Heart left ventricle (tissue), 16 donors: ENCODE measurements around the gene RAB8A. TPM values are rescaled to one million over a fixed set of nuclear protein-coding genes. Genes with fewer than 3 reads are reported as not detected.

Source experiments
- ATAC-seq, 4 donors: fragments of 200-7000 bp; cut with Tn5 transposase; one replicate each; pipeline ENCODE4 v1.9.1; 2020 to 2022; ENCODE audit warnings: moderate library complexity in 4 of 4, mild to moderate bottlenecking in 3 of 4, moderate number of reproducible peaks in 1 of 4
- DNase-seq, 5 donors: peaks; one replicate each; pipeline ENCODE4 v3.0.0-alpha.2; 2020
- H3K27ac ChIP-seq, 12 donors: fragments of 200-600 bp; sonication (generic) in 4 of 12; one replicate each; pipeline versions ENCODE4 v1.5.0 to v1.8.0; 2016 to 2022; ENCODE audit warnings: mild to moderate bottlenecking in 2 of 12
- H3K27me3 ChIP-seq, 9 donors: fragments of 200-600 bp; sonication (generic) in 2 of 9; one replicate each; pipeline versions ENCODE4 v1.5.1 to v1.8.0; 2016 to 2022; ENCODE audit warnings: mild to moderate bottlenecking in 3 of 9
- H3K36me3 ChIP-seq, 9 donors: fragments of 200-600 bp; sonication (generic) in 2 of 9; one replicate each; pipeline versions ENCODE4 v1.5.0 to v1.8.0; 2018 to 2022; ENCODE audit warnings: mild to moderate bottlenecking in 2 of 9
- H3K4me1 ChIP-seq, 12 donors: fragments of 200-600 bp; sonication (generic) in 4 of 12; one replicate each; pipeline versions ENCODE4 v1.5.0 to v1.8.0; 2016 to 2022; ENCODE audit warnings: mild to moderate bottlenecking in 3 of 12
- H3K4me3 ChIP-seq, 12 donors: fragments of 200-600 bp; sonication (generic) in 4 of 12; one replicate each; pipeline versions ENCODE4 v1.5.0 to v1.8.0; 2017 to 2022; ENCODE audit warnings: mild to moderate bottlenecking in 9 of 12, moderate library complexity in 4 of 12
- H3K9me3 ChIP-seq, 12 donors: fragments of 200-600 bp; sonication (generic) in 4 of 12; one replicate each; pipeline versions ENCODE4 v1.5.0 to v1.8.0; 2016 to 2022; ENCODE audit warnings: mild to moderate bottlenecking in 1 of 12
- POLR2A ChIP-seq, 2 donors: fragments of 450-650 bp; IDR thresholded peaks; one replicate each; pipeline ENCODE4 v1.6.1; 2017; ENCODE audit warnings: antibody characterized with exemption in 2 of 2, mild to moderate bottlenecking in 2 of 2, moderate library complexity in 2 of 2
- WGBS, 4 donors: extraction: QIAGEN DNeasy Blood & Tissue Kit in 2 of 4; methylation state at CpG; one replicate each; pipeline versions ENCODE4 v1.1.5 to v1.1.7; 2013 to 2018; 5-methylcytosine and 5-hydroxymethylcytosine counted together
- intact Hi-C, 10 donors: fragments of 100-400 bp; cut with DNase I; formaldehyde crosslinking; loops; one replicate each; pipeline versions ENCODE4 v1.11.1 to v1.14.2; 2022
- polyA plus RNA-seq, 2 donors: library from polyadenylated mRNA; stranded (reverse); fragments of 200-250 nt; gene quantifications; one replicate each; pipeline ENCODE4 v1.2.3, GENCODE V29; 2013
- total RNA-seq, 9 donors: library from RNA; depleted of rRNA in 2 of 9; stranded (reverse); fragments of >200 nt in 2 of 9; fragmentation: NEBNext Ultra II Directional in 3 of 9; extraction: Animal tissue kit (Norgen Biotek cat#: 25700) in 3 of 9; gene quantifications; one replicate each; pipeline versions ENCODE4 v1.1.0 to v1.2.4, GENCODE V29; 2016 to 2023
- TF ChIP-seq, protein P1 (sequence below), 12 donors: fragments of 200-600 bp; sonication (generic) in 4 of 12; IDR thresholded peaks; one replicate each; pipeline versions ENCODE4 v1.5.0 to v1.8.0; 2018 to 2022; ENCODE audit warnings: antibody characterized with exemption in 12 of 12, mild to moderate bottlenecking in 5 of 12
- donor health status: ischemic (EF 13 %, LVEDD 7.1; RV severe dilation, severe dysfunction).
- donor health status: healthy with polysubstance abuse.
- donor health status: DM: no; HTN: yes; CAD: no.
- donor health status: DM: no; HTN: no; CAD: no.
- donor health status: ischemic (EF 25% LVEDD 6.9; RV normal size, moderate dysfunction).
- donor health status: ischemic (EF 25% LVEDD 5.7; RV mildly dilated, moderate dysfunction).
- donor health status: healthy.
- donor health status: DM: yes; HTN: yes; CAD: no.
- donor health status: ischemic (EF 35%, LVEDD 5.7; RV mildly dilated, moderate dysfunction).
- donor health status: nonischemic (EF 11% LVEDD 7.7; RV severe dilation, severe dysfunction).
- donor health status: DM: yes; HTN: yes; CAD: no.
- donor health status: PGD.
- donor health status: ischemic (EF 29% LVEDD 5.4; RV normal size, mild dysfunction).
- donor health status: nonischemic (EF 23%, LVEDD 6.1; RV moderate dilation, normal function).

RAB8A gene
- total and polyA plus RNA-seq, 11 donors: 7.8 to 53.7 (median 23.7) TPM

- Histone ChIP-seq H3K36me3 (no peaks in the 10 kb centered on the region), H3K27ac (peak overlapping the region in 1 of 12 donors; percentile 100), H3K4me1 (peaks cover 0 to 49% (median 27%) of the 10 kb centered on the region in 12 donors), H3K9me3 (no peaks in the 10 kb centered on the region), H3K27me3 (peaks cover 0 to 6% (median 0%) of the 10 kb centered on the region in 9 donors), H3K4me3 (no peak overlapping the region)
- peak in 1 of 5 donors; percentile 15 for DNase-seq
- TF ChIP-seq, protein P1, sequence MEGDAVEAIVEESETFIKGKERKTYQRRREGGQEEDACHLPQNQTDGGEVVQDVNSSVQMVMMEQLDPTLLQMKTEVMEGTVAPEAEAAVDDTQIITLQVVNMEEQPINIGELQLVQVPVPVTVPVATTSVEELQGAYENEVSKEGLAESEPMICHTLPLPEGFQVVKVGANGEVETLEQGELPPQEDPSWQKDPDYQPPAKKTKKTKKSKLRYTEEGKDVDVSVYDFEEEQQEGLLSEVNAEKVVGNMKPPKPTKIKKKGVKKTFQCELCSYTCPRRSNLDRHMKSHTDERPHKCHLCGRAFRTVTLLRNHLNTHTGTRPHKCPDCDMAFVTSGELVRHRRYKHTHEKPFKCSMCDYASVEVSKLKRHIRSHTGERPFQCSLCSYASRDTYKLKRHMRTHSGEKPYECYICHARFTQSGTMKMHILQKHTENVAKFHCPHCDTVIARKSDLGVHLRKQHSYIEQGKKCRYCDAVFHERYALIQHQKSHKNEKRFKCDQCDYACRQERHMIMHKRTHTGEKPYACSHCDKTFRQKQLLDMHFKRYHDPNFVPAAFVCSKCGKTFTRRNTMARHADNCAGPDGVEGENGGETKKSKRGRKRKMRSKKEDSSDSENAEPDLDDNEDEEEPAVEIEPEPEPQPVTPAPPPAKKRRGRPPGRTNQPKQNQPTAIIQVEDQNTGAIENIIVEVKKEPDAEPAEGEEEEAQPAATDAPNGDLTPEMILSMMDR (IDR thresholded peaks at IDR 0.05): no peak
- no peak for TF ChIP-seq POLR2A (IDR thresholded peaks at IDR 0.05)
- 84 to 97% (median 91%) methylated on average over 7 of the region's 7 CpGs for WGBS, 4 donors
- intact Hi-C loops: no loop called here
- no peak for ATAC-seq
These were observed 38.2 kb upstream of the RAB8A start for GRCh38 chr19:16073481-16073880.

GRCh38 chr19:16073988-16074387, 37.7 kb upstream of the RAB8A start:
- H3K9me3 ChIP-seq: no peaks in the 10 kb centered on the region
- H3K4me1 ChIP-seq: peaks cover 0 to 50% (median 28%) of the 10 kb centered on the region in 12 donors
- ATAC-seq (no peak), DNase-seq (peak in 1 of 5 donors; percentile 8)
- H3K27me3 ChIP-seq: peaks cover 0 to 6% (median 0%) of the 10 kb centered on the region in 9 donors
- no peak for TF ChIP-seq POLR2A (IDR thresholded peaks at IDR 0.05)
- TF ChIP-seq, protein P1 (IDR thresholded peaks at IDR 0.05): no peak
- H3K36me3 ChIP-seq: no peaks in the 10 kb centered on the region
- no peak overlapping the region for H3K4me3 ChIP-seq
- peak overlapping the region in 4 of 12 donors; percentile 18 to 100 (median 49) for H3K27ac ChIP-seq
- intact Hi-C loops: no loop called here
- 56 to 68% (median 62%) methylated on average over 3 of the region's 3 CpGs for WGBS, 4 donors

DNA sequence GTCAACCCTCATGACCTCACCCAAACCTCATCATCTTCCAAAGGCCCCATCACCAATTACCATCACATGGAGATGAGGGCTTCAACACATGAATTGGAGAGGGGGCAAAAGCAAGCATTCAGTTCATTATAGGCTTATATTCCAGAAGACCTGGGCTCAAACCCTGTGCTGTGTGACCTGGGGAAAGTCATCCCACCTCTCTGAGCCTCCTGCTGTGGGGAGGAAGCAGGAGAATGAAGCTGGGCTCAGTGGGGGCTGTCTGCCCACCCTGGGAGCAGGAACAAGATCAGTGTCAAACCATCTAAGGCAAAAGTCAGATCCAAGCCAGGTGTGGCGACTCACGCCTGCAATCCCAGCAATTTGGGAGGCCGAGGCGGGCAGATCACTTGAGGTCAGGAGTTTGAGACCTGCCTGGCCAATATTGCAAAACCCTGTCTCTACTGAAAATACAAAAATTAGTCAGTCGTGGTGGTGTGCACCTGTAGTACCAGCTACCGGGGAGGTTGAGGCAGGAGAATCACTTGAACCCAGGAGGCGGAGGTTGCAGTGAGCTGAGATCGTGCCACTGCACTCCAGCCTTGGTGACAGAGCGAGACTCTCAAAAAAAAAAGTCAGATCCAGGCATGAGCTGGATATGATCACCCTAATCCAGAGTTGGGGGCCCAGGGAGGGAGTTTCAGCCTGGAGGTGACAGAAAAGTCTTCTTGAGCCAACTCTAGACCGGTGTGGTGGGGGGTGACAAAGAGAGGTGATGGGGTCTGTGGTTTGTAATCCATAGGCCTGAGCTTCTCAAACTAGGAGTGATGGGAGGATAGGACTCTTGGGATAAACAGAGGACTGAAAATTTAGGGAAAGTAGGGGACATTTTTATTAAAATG, 37.0 kb upstream of the RAB8A start:
- DNase-seq (peak in 1 of 5 donors; percentile 18), ATAC-seq (no peak)
- H3K4me3 ChIP-seq: no peak overlapping the region
- peak overlapping the region in 9 of 12 donors; percentile 97 to 100 (median 100) for H3K27ac ChIP-seq
- peaks cover 0 to 6% (median 0%) of the 10 kb centered on the region in 9 donors for H3K27me3 ChIP-seq
- no peaks in the 10 kb centered on the region for H3K36me3 ChIP-seq
- no peak for TF ChIP-seq POLR2A (IDR thresholded peaks at IDR 0.05)
- TF ChIP-seq, protein P1 (IDR thresholded peaks at IDR 0.05): no peak
- H3K4me1 ChIP-seq: peaks cover 0 to 55% (median 34%) of the 10 kb centered on the region in 12 donors
- intact Hi-C loops: loop anchor here in 4 of 10 donors (5.0 kb wide), 1 partner anchor 38 kb away; the partner anchor contains the start of gene RAB8A (in 4 of the 4)
- 93 to 98% (median 96%) methylated on average over 10 of the region's 10 CpGs for WGBS, 4 donors
- H3K9me3 ChIP-seq: no peaks in the 10 kb centered on the region
